ENCODE measurements around the gene PPP6C.
"Not testable (repeated sequence)": the region's sequence is repeated elsewhere in the genome, so short reads cannot be mapped to it uniquely, and the experiment has no call there.

PPP6C gene

GRCh38 chr9:125189361-125190289 is at the start of gene PPP6C:
Gene PPP6C (minus strand): TSS chr9:125189803. CDS start chr9:125189718, 85 bp downstream.
- DNase-seq = peak; percentile 89

DNA sequence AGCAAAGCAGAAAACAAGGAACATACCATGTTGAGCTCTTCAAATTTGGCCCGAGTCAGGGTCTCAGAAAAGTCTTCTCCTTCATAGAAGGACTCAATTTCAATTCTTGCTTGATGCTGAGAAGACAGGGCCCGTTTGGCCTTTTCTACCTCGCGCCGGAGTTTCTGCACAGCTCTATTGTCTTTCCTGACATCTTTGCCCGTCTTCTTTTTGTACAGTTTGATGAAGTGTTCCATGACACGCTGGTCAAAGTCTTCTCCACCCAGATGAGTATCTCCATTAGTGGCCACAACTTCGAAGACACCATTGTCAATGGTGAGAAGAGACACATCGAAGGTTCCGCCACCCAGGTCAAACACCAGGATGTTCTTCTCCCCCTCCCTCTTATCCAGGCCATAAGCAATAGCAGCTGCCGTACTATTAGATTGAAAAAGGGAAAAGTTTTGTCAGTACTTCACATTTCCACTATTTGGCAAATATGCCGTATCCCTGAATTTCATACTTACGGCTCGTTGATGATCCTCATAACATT is 49.4 kb upstream of the PPP6C start:
- DNase-seq = no peak

- no peak for DNase-seq
These were observed 48.7 kb upstream of the PPP6C start for GRCh38 chr9:125238127-125238914.

DNA sequence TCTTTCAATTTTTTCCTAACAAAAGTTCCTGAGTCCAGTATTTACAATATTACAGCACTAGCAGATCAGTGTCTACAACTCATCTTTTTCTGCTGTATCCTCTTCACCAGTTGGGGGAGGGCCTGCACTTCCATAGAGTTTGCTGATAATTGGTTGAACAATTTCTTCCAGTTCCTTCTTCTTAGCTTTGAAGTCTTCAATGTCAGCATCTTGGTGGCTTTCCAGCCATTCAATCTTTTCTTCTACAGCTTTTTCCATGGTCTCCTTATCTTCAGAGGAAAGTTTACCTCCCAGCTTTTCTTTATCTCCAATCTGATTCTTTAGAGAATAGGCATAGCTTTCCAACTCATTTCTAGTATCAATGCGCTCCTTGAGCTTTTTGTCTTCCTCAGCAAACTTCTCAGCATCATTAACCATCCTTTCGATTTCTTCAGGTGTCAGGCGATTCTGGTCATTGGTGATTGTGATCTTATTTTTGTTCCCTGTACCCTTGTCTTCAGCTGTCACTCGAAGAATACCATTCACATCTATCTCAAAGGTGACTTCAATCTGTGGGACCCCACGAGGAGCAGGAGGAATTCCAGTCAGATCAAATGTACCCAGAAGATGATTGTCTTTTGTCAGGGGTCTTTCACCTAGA is 47.0 kb upstream of the PPP6C start:
- not testable (repeated sequence) for DNase-seq

GRCh38 chr9:125235804-125236519 is 46.4 kb upstream of the PPP6C start:
- DNase-seq = no peak

DNA sequence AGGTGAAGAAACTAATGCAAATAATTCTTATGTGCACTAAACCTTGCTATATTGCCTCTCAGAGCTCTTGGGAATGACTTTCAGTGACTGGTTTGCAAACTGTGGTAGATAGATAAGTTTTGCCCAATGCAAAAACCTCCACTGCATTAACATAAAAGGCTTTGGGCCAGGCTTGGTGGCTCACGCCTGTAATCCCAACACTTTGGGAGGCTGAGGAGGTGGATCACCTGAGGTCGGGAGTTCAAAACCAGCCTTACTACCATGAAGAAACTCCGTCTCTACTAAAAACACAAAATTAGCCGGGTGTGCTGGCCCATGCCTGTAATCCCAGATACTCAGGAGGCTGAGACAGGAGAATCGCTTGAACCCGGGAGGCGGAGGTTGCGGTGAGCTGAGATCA is 44.5 kb upstream of the PPP6C start:
- DNase-seq = not testable (repeated sequence)

DNA sequence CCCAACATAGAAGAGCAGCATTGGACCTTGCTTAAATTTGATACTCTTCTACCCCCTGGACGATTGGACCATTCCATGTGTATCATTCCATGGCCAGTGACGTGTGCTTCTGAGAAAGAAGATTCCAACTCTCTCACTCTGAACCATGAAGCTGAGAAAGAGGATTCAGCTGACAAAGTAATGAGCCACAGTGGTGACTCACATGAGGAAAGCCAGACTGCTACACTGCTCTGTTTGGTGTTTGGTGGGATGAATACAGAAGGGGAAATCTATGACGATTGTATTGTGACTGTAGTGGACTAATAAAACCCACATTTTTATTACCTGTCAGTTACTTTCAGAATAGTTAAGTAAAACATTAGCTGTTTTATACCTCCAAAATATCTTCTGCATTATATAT is 44.1 kb upstream of the PPP6C start:
- DNase-seq = no peak

GRCh38 chr9:125227761-125228160 is 38.2 kb upstream of the PPP6C start:
- DNase-seq = no peak

DNA sequence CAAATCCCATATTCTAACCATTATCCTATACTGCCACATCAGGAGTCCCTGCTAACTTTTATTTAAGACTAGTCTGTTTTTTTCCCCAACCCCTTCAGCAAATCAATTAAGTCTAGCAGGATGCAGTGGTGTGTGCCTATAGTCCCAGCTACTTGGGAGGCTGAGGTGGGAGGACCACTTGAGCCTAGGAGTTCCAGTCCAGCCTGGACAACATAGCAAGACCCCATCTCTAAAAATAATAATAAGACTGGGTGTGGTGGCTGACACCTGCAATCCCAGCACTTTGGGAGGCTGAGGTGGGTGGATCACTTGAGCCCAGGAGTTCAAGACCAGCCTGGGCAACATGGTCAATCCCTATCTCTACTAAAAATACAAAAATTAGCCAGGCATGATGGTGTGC is 35.3 kb upstream of the PPP6C start:
- DNase-seq = not testable (repeated sequence)

- no peak for DNase-seq
These were observed 29.0 kb upstream of the PPP6C start for GRCh38 chr9:125218621-125219020.

DNA sequence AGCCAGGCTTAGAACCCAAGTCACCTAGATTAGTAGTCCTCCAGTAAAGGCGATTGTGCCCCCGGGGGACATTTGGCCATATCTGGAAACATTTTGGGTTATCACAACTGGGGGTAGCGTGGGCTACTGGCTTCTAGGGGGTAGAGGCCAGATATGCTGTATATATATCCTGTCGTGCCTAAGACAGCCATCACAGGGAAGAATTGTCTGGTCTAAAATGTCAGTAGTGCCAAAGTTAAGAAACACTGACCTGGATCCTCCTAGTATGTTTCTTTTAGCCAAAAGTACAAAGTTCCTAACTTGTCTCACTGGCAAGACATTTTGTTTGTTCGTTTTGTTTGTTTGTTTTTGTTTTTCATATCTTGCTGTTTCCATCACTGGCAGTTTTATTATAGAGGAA is 24.6 kb upstream of the PPP6C start:
- DNase-seq = no peak

DNA sequence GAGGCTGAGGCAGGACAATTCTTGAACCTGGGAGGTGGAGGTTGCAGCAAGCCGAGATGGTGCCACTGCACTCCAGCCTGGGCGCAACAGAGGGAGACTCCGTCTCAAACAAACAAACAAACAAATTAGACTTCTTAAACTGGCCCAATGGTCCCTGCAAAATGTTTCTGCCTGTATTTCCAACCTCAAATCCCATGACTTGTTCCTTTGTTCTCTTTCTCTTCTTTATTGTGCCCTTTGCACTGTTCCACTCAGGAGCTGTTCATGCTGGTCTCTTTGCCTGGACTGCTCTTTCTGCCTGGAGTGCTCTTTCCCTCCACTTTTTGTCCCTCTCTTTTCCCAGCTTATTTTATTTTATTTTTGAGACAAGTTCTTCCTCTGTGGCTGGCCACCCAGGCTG is 14.9 kb upstream of the PPP6C start:
- DNase-seq = no peak

DNA sequence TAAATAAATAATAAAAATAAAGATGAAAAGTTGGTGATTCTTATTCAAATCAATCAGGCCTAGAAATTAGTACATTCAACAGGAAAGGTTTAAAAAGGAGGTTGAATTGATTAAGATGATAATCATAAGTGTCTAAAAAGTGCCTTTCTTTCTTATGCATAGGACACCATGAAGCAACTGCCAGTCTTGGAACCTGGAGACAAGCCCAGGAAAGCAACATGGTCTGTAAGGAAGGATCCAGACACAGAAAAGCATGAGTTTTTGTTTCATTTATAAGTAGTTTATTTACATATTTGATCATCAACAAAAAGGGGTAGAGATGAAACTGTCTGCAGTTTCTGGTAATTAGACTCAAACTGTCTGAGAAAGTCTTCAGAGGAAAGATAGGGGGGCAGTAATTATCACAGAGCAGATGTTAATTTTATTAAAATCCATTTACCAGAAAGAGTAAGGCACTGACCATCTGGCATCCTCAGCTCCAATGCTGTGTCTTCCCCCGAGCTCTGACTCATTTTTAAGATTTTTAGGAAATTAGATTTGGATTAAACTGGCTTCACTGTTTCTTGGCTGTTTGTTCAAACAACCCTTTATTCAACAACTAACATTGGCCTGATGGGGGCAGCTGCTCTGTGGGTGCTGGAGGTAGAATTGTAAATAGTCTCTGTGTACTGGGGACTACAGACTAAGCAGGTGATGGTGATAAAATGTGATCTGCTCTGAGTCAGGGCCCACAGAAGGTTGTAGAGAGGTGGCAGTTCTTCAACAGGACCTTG is 13.4 kb upstream of the PPP6C start:
- no peak for DNase-seq

GRCh38 chr9:125200216-125201047 is 10.8 kb upstream of the PPP6C start, which contains the start of gene RABEPK:
Gene RABEPK (plus strand): TSS chr9:125200542. CDS start chr9:125203014, 2,472 bp downstream.
- DNase-seq = peak; percentile 76

DNA sequence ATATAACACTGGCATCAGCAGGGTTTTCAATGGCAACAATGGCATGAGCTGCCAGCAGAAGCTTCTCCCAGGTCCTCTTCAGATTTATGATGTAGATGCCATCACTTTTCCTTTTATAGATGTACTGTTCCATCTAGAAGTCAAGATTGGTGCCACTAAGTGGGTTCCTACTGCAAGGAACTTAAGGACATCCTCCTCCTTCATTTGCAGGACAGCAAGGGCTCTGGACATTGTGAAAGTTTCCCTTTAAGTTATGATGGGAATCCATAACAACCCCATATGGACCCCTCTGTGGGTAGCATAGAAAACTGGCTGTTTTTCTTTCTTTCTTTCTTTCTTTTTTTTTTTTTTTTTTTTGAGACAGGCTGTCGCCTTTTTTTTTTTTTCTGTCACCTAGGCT is 6.0 kb upstream of the PPP6C start:
- not testable (repeated sequence) for DNase-seq

DNA sequence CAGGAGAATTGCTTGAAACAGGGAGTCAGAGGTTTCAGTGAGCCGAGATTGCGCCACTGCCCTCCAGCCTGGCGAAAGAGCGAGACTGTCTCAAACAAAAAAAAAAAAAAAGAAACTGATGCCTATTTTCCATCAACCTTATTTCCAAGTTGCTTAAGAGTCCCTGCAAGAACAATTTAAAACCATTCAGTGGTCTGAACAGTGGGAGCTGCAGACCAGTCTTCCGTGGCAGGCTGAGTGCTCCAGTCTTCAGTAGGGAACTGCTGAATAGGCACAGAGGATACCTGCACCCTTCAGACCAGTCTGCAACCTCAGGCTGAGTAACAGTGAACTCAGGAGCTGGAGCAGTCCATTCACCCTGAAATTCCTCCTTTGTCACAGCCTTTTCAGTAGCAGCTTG is 4.9 kb upstream of the PPP6C start:
- DNase-seq = not testable (repeated sequence)

DNA sequence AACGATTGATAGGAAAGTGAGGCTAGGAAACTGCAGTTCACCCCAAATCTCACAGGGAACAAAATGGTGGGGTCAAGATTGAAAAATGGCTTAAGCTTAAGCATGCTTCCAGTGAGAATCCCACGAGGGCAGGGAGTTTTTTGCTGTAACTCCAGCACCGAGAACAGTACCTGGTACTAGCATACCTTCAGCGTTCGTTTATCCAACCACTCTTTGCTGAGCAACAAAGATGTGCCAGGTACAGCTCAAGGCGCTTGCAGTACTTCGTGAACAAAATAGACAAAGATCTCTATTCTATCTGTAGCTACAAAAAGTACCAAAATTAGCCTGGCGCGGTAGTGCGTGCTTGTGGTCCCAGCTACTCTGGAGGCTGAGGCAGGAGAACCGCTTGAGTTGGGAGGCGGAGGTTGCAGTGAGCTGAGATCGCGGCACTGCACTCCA is 778 bp upstream of the PPP6C start:
- DNase-seq = no peak

- DNase-seq = no peak
These were observed 617 bp downstream of the PPP6C start for GRCh38 chr9:125189011-125189360.

GRCh38 chr9:125183561-125183960 is 6.0 kb downstream of the PPP6C start:
- no peak for DNase-seq

DNA sequence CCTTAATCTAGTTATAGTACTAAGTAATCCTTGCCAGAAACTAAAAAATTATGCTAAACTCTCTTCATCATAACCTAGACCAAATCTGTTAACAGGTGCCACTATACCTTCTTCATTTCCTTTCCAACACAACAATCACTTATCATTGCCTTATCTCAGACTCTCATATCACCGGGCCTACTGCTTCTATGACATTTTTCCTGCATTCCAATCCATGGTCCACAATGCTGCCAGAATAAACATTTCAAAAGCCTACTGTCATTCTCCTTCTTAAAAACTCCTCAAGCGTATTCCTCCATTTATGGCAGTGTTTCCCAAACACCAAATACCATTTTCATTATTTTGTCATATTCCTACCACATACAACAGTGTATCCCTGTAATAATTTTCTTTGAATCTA is 6.5 kb downstream of the PPP6C start:
- DNase-seq = no peak

- not testable (repeated sequence) for DNase-seq
These were observed 7.8 kb downstream of the PPP6C start for GRCh38 chr9:125181756-125182155.

Data from DMS153 (cell line).